Activated naive CD4-positive, alpha-beta T cell treated with Interleukin-2 at 50 U/mL for 16 hours (primary cell): ENCODE measurements around the gene MELTF.

ENCODE experiments used
- DNase-seq: peaks from one replicate; pipeline ENCODE4 v3.0.0-alpha.2; 2020

The MELTF gene

GRCh38 chr3:196967412-196968232, 62.0 kb downstream of the MELTF start:
- DNase-seq: no peak

DNA sequence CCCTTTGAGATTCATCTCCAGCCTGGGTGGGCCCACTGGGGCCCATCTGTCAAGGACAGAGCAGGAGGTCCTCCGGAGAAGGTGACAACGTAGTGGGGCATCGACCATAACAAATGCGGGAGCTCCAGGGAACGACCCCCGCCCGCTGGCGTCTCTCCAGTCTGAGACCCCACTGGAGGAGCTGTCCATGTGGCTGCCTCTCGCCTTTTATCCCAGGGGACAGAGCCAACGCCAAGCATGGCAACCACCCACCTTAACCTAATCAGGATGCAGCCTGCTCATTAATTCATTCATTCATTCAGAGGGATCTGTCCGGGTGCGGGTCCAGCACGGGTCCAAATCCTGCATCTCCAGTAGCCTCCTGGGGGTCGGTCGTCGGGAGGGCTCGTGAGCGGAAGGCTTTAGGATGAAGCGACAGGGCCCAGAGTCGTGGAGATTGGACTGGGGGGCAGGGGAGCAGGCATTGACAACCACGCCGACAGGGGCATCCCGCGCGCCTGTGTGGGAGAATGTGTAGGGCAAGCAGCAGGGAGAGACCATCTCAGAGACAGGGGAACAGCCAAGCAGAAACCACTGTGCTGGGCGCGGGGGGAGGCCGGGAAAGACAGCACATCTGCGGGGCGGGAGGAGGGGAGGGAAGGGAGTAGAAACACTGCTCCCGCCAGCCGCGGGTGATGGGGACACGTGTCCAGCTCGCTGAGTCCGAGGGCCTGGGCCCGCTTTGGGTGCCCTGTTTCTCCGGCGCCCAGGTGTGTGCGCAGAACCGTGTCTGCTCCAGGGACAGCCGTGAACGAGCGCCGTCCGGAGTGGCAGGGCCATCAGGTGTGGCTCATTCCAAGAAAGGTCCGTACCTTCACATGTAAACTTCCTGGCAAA, 62.9 kb downstream of the MELTF start:
- no peak for DNase-seq

DNA sequence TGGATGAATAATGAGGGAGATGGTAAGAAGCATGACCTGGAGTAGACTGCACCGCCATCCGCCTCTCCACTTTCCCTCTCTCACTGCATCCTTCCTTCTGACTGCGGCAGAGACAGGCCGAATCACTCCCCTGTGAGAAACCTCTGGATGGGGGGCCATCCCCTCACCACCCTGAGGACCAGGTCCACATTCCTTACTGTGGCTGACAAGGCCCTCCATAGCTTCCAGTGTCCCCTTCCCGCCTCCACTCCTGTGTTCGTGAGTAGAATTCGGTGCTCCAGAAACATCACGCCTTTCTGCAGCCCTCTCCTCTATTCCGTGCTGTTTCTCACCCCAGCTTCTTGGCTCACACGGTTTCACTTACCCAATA, 63.8 kb downstream of the MELTF start:
- DNase-seq: no peak

- no peak for DNase-seq
Observed at GRCh38 chr3:196965112-196965803, 64.4 kb downstream of the MELTF start.

DNA sequence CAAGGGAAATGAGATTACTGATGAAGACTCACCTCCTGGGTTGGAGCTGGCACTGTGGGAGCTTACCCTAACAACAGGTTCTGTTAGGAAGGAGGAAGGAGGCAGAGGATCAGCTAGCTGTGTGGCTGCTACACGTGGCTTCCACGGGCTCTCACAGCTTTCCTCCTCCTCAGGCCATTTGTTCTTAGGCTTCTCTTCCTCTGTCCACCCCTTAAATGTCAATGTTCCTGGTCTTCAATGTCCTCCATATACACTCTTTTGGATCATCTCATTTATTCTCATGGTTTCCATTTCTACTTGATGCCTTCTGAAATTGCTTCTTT, 66.0 kb downstream of the MELTF start:
- DNase-seq: no peak

DNA sequence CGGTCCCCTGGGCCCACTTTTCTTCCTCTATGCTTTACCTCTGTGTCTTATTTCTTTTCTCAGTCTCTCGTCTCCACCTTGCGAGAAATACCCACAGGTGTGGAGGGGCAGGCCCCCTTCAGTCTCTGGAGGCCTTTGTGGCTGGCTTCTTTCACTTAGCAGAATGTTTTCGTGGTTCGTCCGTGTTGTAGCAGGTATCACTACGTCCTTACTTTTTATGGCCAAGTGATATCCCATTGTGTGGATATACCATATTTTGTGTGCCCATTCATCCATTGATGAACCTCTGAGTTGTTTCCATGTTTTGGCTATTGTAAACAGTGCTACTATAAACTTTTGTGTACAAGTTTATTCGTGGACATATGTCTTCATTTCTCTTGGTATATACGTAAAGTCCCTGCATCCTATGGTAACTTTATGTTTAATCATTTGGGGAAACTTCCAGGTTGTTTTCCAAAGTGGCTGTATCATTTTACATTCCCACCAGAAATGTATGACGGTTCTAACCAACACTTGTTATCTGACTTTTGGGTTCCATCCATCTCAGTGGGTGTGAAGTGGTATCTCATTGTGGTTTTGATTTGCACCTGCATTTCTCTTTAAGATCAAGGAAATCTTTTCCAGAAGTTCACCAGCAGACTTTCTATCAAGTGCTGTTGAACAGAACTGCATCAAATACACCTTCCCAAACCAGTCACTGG, 66.5 kb downstream of the MELTF start:
- DNase-seq: no peak

- DNase-seq: no peak
Observed at GRCh38 chr3:196962108-196962929, 67.3 kb downstream of the MELTF start.

GRCh38 chr3:196954832-196955231, 74.8 kb downstream of the MELTF start:
- DNase-seq: no peak
